H9 (cell line): Measurements from ENCODE around the gene BCORL1. TPM values are rescaled to one million over a fixed set of nuclear protein-coding genes. Genes with fewer than 3 reads are reported as not detected.

Experiments
- DNase-seq: peaks from one replicate; pipeline ENCODE4 v3.0.0-alpha.2; 2017
- H2AFZ ChIP-seq: one replicate; pipeline ENCODE4 v1.6.1; 2013; ENCODE audit warnings: mild to moderate bottlenecking, low read length, control low read depth, moderate library complexity
- H2AK5ac ChIP-seq: 2 replicates; pipeline ENCODE4 v1.6.1; 2013; ENCODE audit warnings: low read length, control low read depth, mixed read lengths; ENCODE audit not compliant: insufficient read length
- H2BK120ac ChIP-seq: one replicate; pipeline ENCODE4 v1.6.1; 2013; ENCODE audit warnings: low read depth, mild to moderate bottlenecking, low read length, control low read depth, inconsistent platforms; ENCODE audit not compliant: poor library complexity, severe bottlenecking
- H2BK12ac ChIP-seq: 2 replicates; pipeline ENCODE4 v1.6.1; 2013; ENCODE audit warnings: low read length, control low read depth, mixed read lengths, low read depth; ENCODE audit not compliant: insufficient read length
- H2BK15ac ChIP-seq: 2 replicates; pipeline ENCODE4 v1.6.1; 2013; ENCODE audit warnings: low read depth, low read length, control low read depth
- H2BK20ac ChIP-seq: one replicate; pipeline ENCODE4 v1.6.1; 2013; ENCODE audit warnings: low read depth, mild to moderate bottlenecking, low read length, control low read depth, inconsistent platforms; ENCODE audit not compliant: poor library complexity, severe bottlenecking
- H2BK5ac ChIP-seq: 2 replicates; pipeline ENCODE4 v1.6.1; 2013; ENCODE audit warnings: low read length, control low read depth, mixed read lengths; ENCODE audit not compliant: insufficient read length
- H3K14ac ChIP-seq: 2 replicates; pipeline ENCODE4 v1.6.1; 2013; ENCODE audit warnings: low read length, control low read depth; ENCODE audit not compliant: insufficient read depth
- H3K18ac ChIP-seq: 2 replicates; pipeline ENCODE4 v1.6.1; 2013; ENCODE audit warnings: low read depth, mild to moderate bottlenecking, mixed read lengths, low read length, control low read depth; ENCODE audit not compliant: insufficient read length
- H3K23ac ChIP-seq: 2 replicates; pipeline ENCODE4 v1.6.1; 2013; ENCODE audit warnings: low read length, control low read depth, mixed read lengths, low read depth; ENCODE audit not compliant: insufficient read length
- H3K23me2 ChIP-seq: 2 replicates; pipeline ENCODE4 v1.6.1; 2013; ENCODE audit warnings: low read depth, mild to moderate bottlenecking, mixed read lengths, low read length, control low read depth; ENCODE audit not compliant: insufficient read length, poor library complexity, severe bottlenecking
- H3K27ac ChIP-seq: 2 replicates; pipeline ENCODE4 v1.5.1; 2013; ENCODE audit warnings: low read length, control low read depth, mixed read lengths, low read depth; ENCODE audit not compliant: insufficient read length
- H3K27me3 ChIP-seq: 2 replicates; pipeline ENCODE4 v1.6.1; 2013; ENCODE audit warnings: low read length, control low read depth, inconsistent platforms; ENCODE audit not compliant: insufficient read depth
- H3K4ac ChIP-seq: 2 replicates; pipeline ENCODE4 v1.6.1; 2013; ENCODE audit warnings: low read depth, mild to moderate bottlenecking, control low read depth, inconsistent platforms, low read length, moderate library complexity
- H3K4me1 ChIP-seq: 2 replicates; pipeline ENCODE4 v1.6.1; 2013; ENCODE audit warnings: low read length, control low read depth, inconsistent platforms; ENCODE audit not compliant: insufficient read depth
- H3K4me2 ChIP-seq: 2 replicates; pipeline ENCODE4 v1.6.1; 2013; ENCODE audit warnings: low read length, control low read depth, mixed read lengths; ENCODE audit not compliant: insufficient read length, insufficient read depth
- H3K56ac ChIP-seq: 2 replicates; pipeline ENCODE4 v1.6.1; 2013; ENCODE audit warnings: low read depth, mild to moderate bottlenecking, mixed read lengths, low read length, control low read depth; ENCODE audit not compliant: insufficient read length
- H3K79me1 ChIP-seq: 2 replicates; pipeline ENCODE4 v1.6.1; 2013; ENCODE audit warnings: low read depth, mild to moderate bottlenecking, moderate library complexity, low read length, control low read depth, inconsistent platforms; ENCODE audit not compliant: insufficient read depth, poor library complexity, severe bottlenecking
- H3K79me2 ChIP-seq: 2 replicates; pipeline ENCODE4 v1.6.1; 2013; ENCODE audit warnings: low read length, control low read depth, inconsistent platforms; ENCODE audit not compliant: insufficient read depth
- H3K9ac ChIP-seq: 2 replicates; pipeline ENCODE4 v1.6.1; 2013; ENCODE audit warnings: low read length, control low read depth, mixed read lengths; ENCODE audit not compliant: insufficient read length; ENCODE audit errors: extremely low read depth
- H3K9me3 ChIP-seq: one replicate; pipeline ENCODE4 v1.6.1; 2013; ENCODE audit warnings: low read depth, low read length, inconsistent platforms; ENCODE audit not compliant: control insufficient read depth
- H3T11ph ChIP-seq: one replicate; pipeline ENCODE4 v1.6.1; 2013; ENCODE audit warnings: mild to moderate bottlenecking, low read length, control low read depth, inconsistent platforms
- H4K20me1 ChIP-seq: one replicate; pipeline ENCODE4 v1.6.1; 2013; ENCODE audit not compliant: control insufficient read depth, insufficient read length, insufficient read depth
- H4K5ac ChIP-seq: 2 replicates; pipeline ENCODE4 v1.6.1; 2013; ENCODE audit warnings: low read depth, mild to moderate bottlenecking, mixed read lengths, low read length, control low read depth; ENCODE audit not compliant: insufficient read length
- H4K8ac ChIP-seq: replicated peaks from 2 replicates; pipeline ENCODE4 v1.6.1; 2013; ENCODE audit warnings: low read length, control low read depth, mixed read lengths, low read depth; ENCODE audit not compliant: insufficient read length
- H4K91ac ChIP-seq: 2 replicates; pipeline ENCODE4 v1.6.1; 2013; ENCODE audit warnings: low read depth, mild to moderate bottlenecking, moderate library complexity, mixed read lengths, low read length, control low read depth; ENCODE audit not compliant: insufficient read length
- H3K27ac Mint-ChIP-seq, 3 experiments: 2 replicates in 2 of 3; 3 replicates in 1 of 3; pipeline ENCODE4 v1.8.0; 2020 to 2021; ENCODE audit warnings: mixed read lengths in 3 of 3, mild to moderate bottlenecking in 1 of 3, moderate library complexity in 1 of 3
- H3K27me3 Mint-ChIP-seq: 2 replicates; pipeline ENCODE4 v1.8.0; 2021; ENCODE audit warnings: low read depth, mild to moderate bottlenecking, moderate library complexity, mixed read lengths
- H3K36me3 Mint-ChIP-seq, 3 experiments: 2 replicates in 2 of 3; 3 replicates in 1 of 3; pipeline ENCODE4 v1.8.0; 2020 to 2021; ENCODE audit warnings: low read depth in 3 of 3, mixed read lengths in 3 of 3; ENCODE audit not compliant: insufficient read depth in 1 of 3
- H3K4me1 Mint-ChIP-seq, 2 experiments: 2 replicates each; pipeline ENCODE4 v1.8.0; 2020; ENCODE audit warnings: mixed read lengths in 2 of 2
- H3K4me3 Mint-ChIP-seq, 2 experiments: 2 replicates in 1 of 2; 3 replicates in 1 of 2; pipeline ENCODE4 v1.8.0; 2020 to 2021; ENCODE audit warnings: mild to moderate bottlenecking in 2 of 2, mixed read lengths in 2 of 2, moderate library complexity in 1 of 2
- H3K9me3 Mint-ChIP-seq, 2 experiments: 2 replicates in 1 of 2; 3 replicates in 1 of 2; pipeline ENCODE4 v1.8.0; 2020; ENCODE audit warnings: mild to moderate bottlenecking in 2 of 2, mixed read lengths in 2 of 2, moderate library complexity in 1 of 2
- WGBS: extraction: QIAGEN DNeasy Blood & Tissue Kit; methylation state at CpG from one replicate; pipeline ENCODE4 v1.1.7; 2013; ENCODE audit warnings: missing lambda C conversion rate, low lambda C conversion rate, mixed read lengths; ENCODE audit not compliant: insufficient read length; ENCODE audit errors: extremely low coverage; 5-methylcytosine and 5-hydroxymethylcytosine counted together
- total RNA-seq: library from RNA; stranded (reverse); gene quantifications from 2 replicates; pipeline ENCODE4 v1.2.1, GENCODE V29; 2021
- TF ChIP-seq, protein P1 (sequence below): fragments of 200-600 bp; sonication (generic); conservative IDR thresholded peaks from 3 replicates; pipeline ENCODE4 v1.8.0; 2021; ENCODE audit warnings: antibody characterized with exemption, mild to moderate bottlenecking

The BCORL1 gene
- total RNA-seq, 1 experiment from 2014 or later: 6.1 TPM

GRCh38 chrX:130106071-130106470 is 123.6 kb downstream of the BCORL1 start:
- Histone ChIP-seq H3K27me3 (peaks cover 12% of the 10 kb centered on the region; the same call in 1 of the 2 replicates), H3K23ac (no peak overlapping the region), H3K14ac (no peak overlapping the region), H3K9ac (no peak overlapping the region), H2BK15ac (no peak overlapping the region), H3K9me3 (peaks cover 14% of the 10 kb centered on the region), H2AK5ac (no peak overlapping the region), H2BK5ac (no peak overlapping the region), H2AFZ (no peak overlapping the region), H3K18ac (no peak overlapping the region), H3K4ac (no peak overlapping the region), H3K27ac (no peak overlapping the region), H3K4me2 (no peak overlapping the region), H3K23me2 (no peaks in the 10 kb centered on the region), H3K56ac (no peak overlapping the region), H4K20me1 (no peaks in the 10 kb centered on the region), H3T11ph (no peak overlapping the region), H3K79me1 (no peaks in the 10 kb centered on the region), H2BK12ac (no peak overlapping the region), H3K79me2 (no peaks in the 10 kb centered on the region), H2BK120ac (no peak overlapping the region), H4K5ac (no peak overlapping the region), H3K4me1 (no peaks in the 10 kb centered on the region), H4K8ac (no peak overlapping the region), H4K91ac (no peak overlapping the region), H2BK20ac (no peak overlapping the region)
- TF ChIP-seq, protein P1, sequence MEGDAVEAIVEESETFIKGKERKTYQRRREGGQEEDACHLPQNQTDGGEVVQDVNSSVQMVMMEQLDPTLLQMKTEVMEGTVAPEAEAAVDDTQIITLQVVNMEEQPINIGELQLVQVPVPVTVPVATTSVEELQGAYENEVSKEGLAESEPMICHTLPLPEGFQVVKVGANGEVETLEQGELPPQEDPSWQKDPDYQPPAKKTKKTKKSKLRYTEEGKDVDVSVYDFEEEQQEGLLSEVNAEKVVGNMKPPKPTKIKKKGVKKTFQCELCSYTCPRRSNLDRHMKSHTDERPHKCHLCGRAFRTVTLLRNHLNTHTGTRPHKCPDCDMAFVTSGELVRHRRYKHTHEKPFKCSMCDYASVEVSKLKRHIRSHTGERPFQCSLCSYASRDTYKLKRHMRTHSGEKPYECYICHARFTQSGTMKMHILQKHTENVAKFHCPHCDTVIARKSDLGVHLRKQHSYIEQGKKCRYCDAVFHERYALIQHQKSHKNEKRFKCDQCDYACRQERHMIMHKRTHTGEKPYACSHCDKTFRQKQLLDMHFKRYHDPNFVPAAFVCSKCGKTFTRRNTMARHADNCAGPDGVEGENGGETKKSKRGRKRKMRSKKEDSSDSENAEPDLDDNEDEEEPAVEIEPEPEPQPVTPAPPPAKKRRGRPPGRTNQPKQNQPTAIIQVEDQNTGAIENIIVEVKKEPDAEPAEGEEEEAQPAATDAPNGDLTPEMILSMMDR: no peak
- peaks cover 3 to 22% of the 10 kb centered on the region in 2 experiments for H3K4me1 Mint-ChIP-seq
- H3K27ac Mint-ChIP-seq: no peak overlapping the region
- H3K27me3 Mint-ChIP-seq: peaks cover 36% of the 10 kb centered on the region
- peaks cover 0 to 67% of the 10 kb centered on the region in 2 experiments; a peak in 2 of 5 replicates for H3K9me3 Mint-ChIP-seq
- no peak overlapping the region for H3K4me3 Mint-ChIP-seq
- WGBS: no CpG with 5 or more reads among the region's 10 CpGs
- no peak for DNase-seq
- H3K36me3 Mint-ChIP-seq: 0 out of 7 replicates have a peak, but pooled peaks cover 0 to 2% (median 0%) of the 10 kb centered on the region in 3 experiments

Other genes starting within 250 kb of the BCORL1 start
- gene XPNPEP2, start 243.7 kb upstream of the BCORL1 start, total RNA-seq: 0.11 TPM in 1 of 2 replicates, not detected in the other
- not detected in 2 replicates for gene SASH3, start 202.7 kb upstream of the BCORL1 start, total RNA-seq
- 20.2 and 21.0 TPM in 2 replicates for gene ZDHHC9, start 138.7 kb upstream of the BCORL1 start, total RNA-seq
- 37.0 and 39.0 TPM in 2 replicates for gene UTP14A, start 76.5 kb upstream of the BCORL1 start, total RNA-seq
- gene ELF4, start 127.9 kb downstream of the BCORL1 start, total RNA-seq: 0.59 and 0.81 TPM in 2 replicates
- 43.7 and 45.9 TPM in 2 replicates for gene AIFM1, start 183.2 kb downstream of the BCORL1 start, total RNA-seq
- gene RAB33A, start 189.3 kb downstream of the BCORL1 start, total RNA-seq: 0.59 and 0.92 TPM in 2 replicates